ENCODE measurements around the gene SGTA.

The SGTA gene

GRCh38 chr19:2756921-2757881 lies 25.9 kb downstream of the SGTA start:
- no peak for TF ChIP-seq CTCF (conservative IDR thresholded peaks at IDR 0.05; ENCODE audit: low read depth, low read length)

GRCh38 chr19:2756477-2756876 lies 26.6 kb downstream of the SGTA start:
- no peak for DNase-seq (ENCODE audit: low read depth)
- no peak overlapping the region for H3K4me3 ChIP-seq (ENCODE audit: low read depth, low read length)
- TF ChIP-seq CTCF (conservative IDR thresholded peaks at IDR 0.05; ENCODE audit: low read depth, low read length): no peak

More at GRCh38 chr19:2756921-2757881, 25.9 kb downstream of the SGTA start:
- DNase-seq (ENCODE audit: low read depth): no peak
- no peak overlapping the region for H3K4me3 ChIP-seq (ENCODE audit: low read depth, low read length)

GRCh38 chr19:2755811-2756210 lies 27.3 kb downstream of the SGTA start:
- H3K4me3 ChIP-seq (ENCODE audit: low read depth, low read length): no peak overlapping the region

GRCh38 chr19:2755448-2755705 lies 27.7 kb downstream of the SGTA start:
- no peak for TF ChIP-seq CTCF (conservative IDR thresholded peaks at IDR 0.05; ENCODE audit: low read depth, low read length)
- no peak overlapping the region for H3K4me3 ChIP-seq (ENCODE audit: low read depth, low read length)
- no peak for DNase-seq (ENCODE audit: low read depth)

More at GRCh38 chr19:2755811-2756210, 27.3 kb downstream of the SGTA start:
- DNase-seq (ENCODE audit: low read depth): no peak
- TF ChIP-seq CTCF (conservative IDR thresholded peaks at IDR 0.05; ENCODE audit: low read depth, low read length): no peak

GRCh38 chr19:2754659-2755447 lies 28.2 kb downstream of the SGTA start:
- DNase-seq (ENCODE audit: low read depth): no peak
- H3K4me3 ChIP-seq (ENCODE audit: low read depth, low read length): no peak overlapping the region
- no peak for TF ChIP-seq CTCF (conservative IDR thresholded peaks at IDR 0.05; ENCODE audit: low read depth, low read length)

- H3K4me3 ChIP-seq (ENCODE audit: low read depth, low read length): no peak overlapping the region
- DNase-seq (ENCODE audit: low read depth): no peak
- no peak for TF ChIP-seq CTCF (conservative IDR thresholded peaks at IDR 0.05; ENCODE audit: low read depth, low read length)
Measured at GRCh38 chr19:2751438-2751830, 31.6 kb downstream of the SGTA start.

Data from choroid plexus epithelial cell (primary cell).